HG03025 (cell line): ENCODE data around the gene LZTR1.
"Not testable (repeated sequence)": the region's sequence is repeated elsewhere in the genome, so short reads cannot be mapped to it uniquely, and the experiment has no call there.

Source experiments
- ATAC-seq: cut with Tn5 transposase; IDR thresholded peaks from one replicate; pipeline ENCODE4 v1.9.1; 2021; ENCODE audit warnings: mild to moderate bottlenecking, moderate library complexity; ENCODE audit not compliant: unreplicated experiment, low FRiP score

Gene LZTR1

GRCh38 chr22:20994128-20994901, 12.2 kb downstream of the LZTR1 start:
- no peak for ATAC-seq

GRCh38 chr22:20994902-20995241, 12.8 kb downstream of the LZTR1 start:
- no peak for ATAC-seq

DNA sequence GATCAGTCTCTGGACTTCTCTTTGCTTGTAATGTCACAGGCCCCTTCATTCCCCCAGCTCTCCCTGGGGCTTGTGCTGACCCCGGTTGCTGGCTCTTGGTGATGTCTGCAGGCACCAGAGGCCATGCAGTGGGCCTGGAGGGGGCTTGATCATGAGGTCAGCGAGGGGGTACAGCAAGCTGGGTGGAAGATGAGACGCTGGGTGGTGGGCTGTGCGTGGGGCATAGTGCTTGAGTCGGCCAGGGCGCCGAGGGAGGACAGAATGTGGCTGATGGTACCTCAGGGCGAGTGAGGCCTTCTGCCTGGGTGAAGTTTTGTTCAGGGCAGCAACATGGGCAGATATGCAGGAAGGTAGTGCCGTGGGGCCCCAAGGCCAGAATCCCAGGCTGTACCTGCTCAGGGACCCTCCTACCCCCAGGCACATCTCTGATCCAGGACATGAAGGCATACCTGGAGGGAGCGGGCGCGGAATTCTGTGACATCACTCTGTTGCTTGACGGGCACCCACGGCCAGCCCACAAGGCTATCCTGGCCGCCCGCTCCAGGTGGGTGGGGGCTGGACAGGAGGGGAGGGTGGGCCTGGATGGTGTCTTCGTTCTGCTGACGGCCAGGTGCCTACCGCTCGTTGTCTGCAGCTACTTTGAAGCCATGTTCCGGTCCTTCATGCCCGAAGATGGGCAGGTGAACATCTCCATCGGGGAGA, 13.4 kb downstream of the LZTR1 start:
- ATAC-seq = no peak

GRCh38 chr22:20996031-20996410, 13.9 kb downstream of the LZTR1 start:
- ATAC-seq = no peak

- no peak for ATAC-seq
Measured at GRCh38 chr22:20996598-20997535, 14.8 kb downstream of the LZTR1 start.

DNA sequence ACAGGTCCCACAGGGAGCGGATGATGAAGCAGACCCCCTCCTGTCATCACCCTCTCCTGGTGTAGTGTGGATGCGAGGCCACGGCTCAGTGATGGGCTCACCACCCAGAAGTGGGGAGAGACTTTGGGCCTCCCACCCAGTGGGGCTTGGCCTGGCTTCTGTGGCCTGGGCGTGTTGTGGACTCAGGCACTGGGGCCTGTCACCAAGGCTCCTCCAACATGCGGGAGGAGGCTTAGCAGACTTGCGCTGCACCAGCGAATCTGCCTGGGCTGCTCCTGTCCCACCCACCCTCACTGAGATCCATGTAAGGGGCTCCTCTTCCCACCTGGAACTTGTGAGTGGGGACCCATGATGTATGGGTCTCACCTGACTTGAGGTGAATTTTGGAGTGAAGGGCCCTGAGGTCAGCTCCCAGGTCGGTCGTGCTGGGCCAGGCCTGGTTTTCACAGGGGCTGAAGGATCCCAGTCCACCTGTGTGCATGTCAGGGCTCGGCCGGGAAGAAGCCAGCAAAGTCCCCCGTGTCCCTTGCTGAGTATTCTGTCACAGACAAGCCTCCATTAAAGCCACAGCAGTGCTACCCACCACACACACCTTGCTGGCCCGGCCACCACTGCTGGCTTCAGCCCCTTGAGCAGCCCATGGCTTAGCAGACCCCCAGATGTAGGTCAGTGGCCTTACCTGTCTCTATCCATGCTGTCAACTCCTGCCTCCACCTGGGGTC, 15.6 kb downstream of the LZTR1 start:
- no peak for ATAC-seq

- ATAC-seq = no peak
Measured at GRCh38 chr22:20998411-20999336, 16.6 kb downstream of the LZTR1 start.

DNA sequence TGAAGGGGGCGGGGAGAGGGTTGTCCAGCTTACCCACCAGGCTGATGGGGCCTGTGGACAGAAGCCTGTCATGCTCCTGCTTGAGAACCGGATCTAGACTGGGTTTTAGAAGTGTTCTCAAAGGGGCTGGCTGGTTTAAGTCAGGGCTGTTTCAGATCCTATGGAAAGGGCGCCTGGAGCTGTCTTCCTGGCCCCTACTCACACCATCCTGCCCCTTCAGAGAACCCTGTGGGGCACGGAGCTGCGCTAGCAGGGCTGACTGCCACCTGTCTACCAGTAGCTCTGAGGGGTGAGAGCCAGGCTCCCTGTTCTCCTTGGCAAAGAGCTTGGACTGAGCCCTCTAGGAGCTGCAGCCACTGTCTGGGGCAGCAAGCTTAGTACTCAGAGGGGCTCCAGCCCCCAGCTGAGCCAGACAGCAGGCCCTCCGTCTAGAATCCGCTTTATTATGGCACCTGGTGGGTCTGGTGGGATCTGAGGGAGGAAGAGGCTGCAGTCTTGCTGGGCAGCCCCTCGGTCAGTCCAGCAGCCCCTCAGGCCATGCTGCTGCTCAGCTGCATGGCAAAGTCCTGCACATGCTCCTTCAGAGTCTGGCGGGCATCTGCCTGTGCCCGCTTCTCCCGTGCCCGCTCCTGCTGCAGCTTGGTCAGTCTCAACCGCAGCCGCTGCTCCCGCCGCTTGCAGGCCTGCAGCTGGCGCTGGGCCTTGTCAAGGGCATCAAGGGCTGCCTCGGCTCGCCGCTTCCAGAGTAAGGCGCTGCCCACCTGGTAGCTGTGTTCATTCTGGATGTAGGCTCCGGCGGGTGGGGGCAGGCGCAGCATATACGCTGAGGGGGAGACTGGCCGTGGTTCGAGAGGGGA, 17.5 kb downstream of the LZTR1 start:
- ATAC-seq = no peak

DNA sequence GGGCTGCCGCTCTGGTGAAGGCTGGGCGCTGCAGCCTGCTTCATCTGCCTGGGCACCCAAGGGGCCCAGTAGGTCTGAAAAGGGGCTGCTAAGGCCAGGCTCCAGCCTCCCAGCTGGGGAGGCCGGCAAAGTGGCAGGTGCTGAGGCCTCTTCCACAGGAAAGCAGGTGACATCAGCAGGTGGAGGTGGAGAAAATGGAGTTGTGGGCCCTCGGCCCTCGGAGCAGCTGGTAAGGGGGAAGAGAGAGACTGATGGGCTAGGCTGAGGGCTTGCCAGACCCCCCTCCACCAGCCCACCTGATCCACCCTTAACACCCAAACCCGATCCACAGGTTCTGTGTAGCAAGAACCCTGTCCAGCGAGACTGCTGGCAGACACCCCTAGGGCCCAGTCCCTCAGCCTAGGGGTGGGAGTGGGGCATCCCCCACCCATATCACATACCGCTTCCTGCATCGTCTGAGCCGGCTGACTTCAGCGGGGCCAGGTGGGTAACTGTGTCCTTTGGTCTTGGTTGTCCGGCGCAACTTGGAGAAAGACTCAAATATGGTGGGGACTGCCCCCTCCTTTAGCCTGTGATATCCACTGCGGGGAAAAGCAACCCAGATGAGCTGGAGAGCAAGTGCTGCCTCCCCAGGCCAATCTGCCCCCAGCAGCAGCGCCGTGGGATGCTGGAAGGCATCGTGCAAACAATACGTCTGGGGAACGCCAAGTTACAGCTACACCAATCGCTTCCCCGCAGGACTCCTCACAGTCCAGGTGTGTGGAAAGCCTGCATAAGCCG, 18.3 kb downstream of the LZTR1 start:
- ATAC-seq = no peak

DNA sequence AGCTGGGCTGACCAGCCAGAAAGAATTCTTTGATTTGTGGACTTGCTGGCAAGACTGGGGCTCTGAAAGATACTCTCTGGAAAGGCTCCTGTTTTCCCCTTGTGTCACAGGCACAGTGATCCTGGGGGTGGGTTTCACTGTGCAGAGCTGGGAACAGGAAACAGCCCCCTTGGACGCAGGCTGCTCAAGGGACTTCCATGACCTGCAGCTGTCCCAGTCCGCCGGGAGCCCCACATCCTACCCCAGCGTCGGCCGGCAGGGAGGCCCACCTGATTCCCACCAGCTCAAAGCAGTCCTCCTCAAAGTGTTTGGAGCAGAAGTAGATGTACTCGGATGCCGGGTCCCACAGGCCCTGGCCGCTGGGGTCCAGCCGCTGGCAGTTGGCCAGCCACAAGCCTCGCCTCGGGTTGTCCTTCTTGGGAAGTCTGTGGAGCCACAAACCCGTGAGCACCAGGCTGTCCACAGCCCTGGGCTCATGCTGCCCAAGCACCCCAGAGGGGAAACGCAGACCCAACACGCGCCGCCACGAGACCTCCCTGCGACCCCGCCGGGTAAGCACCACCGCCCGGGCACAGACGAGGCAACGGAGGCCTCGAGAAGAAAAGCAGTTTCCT, 19.0 kb downstream of the LZTR1 start:
- no peak for ATAC-seq

DNA sequence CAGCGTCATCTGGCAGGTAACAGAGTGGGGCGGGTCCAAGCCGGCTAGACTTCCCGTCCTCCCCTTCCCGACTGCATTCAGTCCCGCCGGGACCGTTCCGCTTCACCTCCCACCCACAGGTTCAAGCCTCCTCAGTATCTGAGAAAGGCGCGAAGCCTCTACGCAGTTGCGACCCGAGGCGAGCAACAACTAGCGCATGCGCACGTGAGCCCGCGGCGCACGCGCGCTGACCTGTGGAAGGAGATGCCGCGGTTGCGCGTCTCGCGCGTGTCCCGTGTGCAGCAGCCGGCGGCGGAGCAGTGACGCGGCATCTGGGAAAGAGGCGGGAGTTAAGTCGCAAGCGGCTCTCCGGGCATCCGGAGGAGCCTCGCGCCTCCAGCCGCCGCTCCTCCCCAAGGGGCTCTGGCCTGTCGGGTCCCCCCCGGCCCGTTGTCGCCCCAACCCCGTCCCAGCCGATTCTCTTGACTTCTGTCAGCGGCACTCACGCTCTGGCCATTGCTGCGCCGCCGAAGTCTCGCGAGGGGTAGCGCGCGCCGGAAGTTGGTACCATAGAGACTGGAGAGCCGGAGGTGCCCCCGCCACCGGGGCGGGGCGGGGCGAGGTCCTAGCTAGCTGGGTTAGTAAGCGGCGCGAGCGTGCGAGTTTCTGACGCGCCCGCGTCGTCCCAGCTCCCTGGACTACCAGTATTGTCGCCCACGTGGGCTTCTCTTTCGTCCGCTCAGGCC, 19.7 kb downstream of the LZTR1 start, which contains the start of gene THAP7:
Gene THAP7 (minus strand): TSS at position 518 of the 725 bp plus-strand sequence. CDS start 207 bp downstream, at position 311.
- peak; percentile 82 for ATAC-seq

GRCh38 chr22:21003782-21004181, 21.7 kb downstream of the LZTR1 start:
- ATAC-seq = no peak

GRCh38 chr22:21009208-21009607, 27.1 kb downstream of the LZTR1 start:
- ATAC-seq = not testable (repeated sequence)

DNA sequence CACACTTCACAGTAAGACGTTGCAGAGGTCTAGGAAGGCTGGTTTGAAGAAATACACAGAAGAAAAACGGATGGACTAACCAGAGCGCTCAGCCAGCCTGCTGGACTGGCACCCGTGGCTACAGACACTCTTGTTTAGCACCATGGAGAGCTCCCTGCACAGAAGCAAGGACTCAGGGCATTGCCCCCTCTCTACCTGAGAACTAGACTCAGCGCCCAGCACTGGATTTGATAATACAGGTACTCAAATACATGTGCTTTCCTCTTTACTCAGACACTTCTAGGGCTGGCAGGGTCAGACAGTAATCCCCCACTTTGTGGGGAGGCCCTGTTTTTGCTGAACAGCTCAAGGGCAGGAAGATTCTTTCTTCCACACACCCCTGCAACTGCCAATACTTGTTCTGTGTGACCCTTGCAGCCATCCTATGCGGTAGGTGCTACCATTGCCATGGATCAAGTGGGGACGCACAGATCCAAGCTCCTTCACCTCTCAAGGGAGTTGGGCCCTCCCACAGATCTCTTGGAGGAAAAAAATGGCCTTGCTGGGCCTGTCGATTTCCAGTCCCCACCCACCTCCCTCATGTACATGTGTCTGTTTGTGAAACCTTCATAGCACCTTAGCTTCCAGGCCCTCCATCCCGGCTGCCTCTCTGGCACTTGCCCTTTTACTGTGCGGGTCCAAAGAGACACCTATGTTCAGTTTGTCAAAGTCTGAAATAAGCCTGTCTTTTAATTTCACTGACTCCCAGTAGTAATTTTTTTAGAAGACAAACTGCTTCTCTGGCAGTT, 27.7 kb downstream of the LZTR1 start:
- ATAC-seq = no peak

- ATAC-seq = no peak
Measured at GRCh38 chr22:21010426-21011113, 28.5 kb downstream of the LZTR1 start.
